Fibroblast of gingiva (primary cell): ENCODE measurements around the gene STX4.
A peak's percentile ranks its signal among the peaks of the same experiment; 100 is the strongest.

ENCODE experiments used
- DNase-seq: peaks from one replicate; pipeline ENCODE4 v3.0.0-alpha.2; 2011; ENCODE audit warnings: low read depth

The STX4 gene

DNA sequence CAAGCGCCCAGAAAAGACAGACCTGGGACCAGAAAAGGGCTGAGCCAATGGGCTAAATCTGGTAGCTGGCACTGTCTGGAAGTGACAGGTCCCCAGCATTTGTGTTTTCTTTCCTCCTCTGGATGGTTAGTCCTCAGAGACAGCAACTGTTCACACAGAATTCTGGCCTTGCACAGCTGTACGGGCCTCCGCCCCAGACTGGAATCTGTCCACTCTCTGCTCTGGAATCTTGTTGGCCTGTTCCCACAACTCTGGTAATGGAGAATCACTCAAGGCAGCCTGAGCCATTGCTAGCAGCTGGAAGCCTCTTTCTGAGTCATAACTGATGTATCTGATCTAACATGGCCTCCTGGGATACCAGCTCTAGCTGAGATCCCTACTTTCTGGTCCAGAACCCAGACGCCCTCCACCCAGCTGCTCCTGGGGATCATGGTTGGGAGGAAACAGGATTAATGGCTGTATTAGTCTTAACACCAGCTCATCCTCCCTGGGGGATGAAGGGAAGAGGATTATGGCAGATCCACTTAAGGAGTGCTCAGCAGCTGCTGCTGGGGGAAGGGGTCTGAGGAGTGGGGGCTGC, 31.6 kb downstream of the STX4 start:
- DNase-seq = peak; percentile 88

DNA sequence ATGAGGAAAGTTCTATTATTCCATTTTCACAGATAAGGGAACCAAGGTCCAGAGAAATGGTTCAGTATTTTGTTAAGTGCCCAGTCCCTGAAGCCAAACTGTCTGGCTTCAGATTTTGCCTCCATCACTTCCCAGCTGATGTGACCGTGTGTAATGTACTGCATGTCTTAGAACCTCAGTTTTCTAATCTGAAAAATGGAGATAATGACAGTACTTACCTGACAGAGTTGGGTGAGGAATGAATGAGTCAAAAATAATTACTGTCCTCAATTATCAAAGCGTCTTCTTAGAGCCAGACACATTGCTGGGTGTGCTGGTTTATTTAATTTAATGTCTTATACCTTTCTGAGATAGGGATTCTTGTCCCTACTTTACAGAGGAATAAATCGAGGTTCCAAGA, 34.0 kb downstream of the STX4 start:
- DNase-seq = no peak

DNA sequence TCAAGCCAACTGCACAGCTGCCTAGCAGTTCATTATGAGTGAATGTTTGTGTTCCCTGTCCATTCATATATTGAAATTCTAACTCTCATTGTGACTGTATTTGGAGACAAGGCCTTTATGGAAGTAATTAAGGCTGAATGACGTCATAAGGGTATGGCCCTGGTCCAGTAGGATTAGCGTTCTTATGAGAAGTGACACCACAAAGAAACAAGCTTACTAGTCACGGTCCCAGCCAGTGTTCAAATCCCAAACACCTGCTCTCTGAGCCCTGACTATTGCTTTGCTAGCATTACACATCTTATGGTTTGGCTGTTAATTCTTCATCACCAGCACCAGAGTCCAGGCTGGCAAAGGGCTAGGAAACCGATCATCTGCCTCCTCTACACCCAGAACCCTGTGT, 38.5 kb downstream of the STX4 start:
- DNase-seq = peak; percentile 94

DNA sequence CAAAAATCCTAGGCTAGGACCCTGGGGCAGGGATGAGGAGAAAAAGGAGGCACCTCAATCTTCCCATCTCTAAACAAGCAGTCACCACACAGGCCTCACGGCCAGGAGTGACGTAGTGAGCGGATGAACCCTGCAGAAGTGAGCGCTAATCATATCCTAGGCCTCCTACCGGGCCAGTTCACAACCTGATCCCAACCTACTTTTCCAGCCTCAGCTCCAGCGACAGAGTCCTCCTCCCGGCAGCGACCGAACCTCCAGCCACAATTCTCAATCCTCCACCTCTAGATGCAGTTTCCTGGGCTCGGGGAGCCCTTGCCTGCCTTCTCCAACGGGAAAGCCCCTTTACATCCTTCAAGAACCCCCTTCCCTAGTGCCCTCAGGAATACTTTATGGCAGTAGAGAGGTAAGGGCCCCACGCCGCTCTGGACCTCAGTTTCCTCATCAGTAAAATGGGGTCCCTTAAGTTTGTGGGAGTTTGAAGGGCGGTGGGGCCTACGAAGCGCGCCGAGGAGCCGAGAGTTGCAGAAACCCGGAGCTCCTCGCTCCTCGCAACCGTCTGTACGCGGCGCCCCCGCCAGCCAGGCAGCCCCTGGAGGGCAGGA, 39.3 kb downstream of the STX4 start:
- DNase-seq = peak; percentile 32

DNA sequence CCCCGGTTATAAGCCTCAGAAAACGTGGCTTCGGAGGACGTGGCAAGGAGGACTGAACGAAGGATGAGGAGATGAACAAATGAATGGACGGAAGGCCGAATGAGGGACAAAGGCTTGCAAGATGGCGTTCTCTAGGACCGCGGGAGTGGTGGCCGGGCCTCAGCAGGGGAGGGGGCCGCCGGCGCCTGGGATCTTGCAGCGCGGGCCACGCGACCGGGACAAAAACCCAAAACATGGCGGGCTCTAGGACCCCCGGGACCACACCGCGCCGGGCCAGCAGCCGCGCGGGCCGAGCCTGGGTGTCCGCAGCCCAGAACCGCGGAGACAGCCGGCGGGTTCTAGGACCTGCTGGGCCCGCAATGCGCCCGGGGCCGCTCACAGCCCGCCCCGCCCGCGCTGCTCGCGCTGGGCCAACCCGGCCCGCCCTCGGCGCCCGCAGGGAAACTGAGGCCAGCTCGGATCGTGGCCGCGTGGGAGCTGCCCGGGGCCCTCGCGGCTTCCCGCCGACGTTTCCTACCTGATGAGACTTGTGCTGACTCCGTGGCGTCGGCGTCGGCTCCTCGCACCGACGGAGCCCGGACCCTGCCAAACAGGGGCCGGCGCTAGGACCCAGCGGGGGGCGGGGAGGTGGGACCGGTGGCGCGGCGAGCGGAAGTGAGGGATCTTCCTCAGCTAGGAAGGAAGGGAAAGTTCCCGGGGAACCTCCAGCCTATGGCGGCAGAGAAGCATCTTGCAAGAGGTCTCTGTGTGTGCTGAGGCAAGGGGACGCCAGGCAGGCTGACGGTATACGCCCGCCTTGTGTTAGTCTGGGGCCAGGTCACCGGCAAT, 40.0 kb downstream of the STX4 start:
- DNase-seq = peak; percentile 90

DNA sequence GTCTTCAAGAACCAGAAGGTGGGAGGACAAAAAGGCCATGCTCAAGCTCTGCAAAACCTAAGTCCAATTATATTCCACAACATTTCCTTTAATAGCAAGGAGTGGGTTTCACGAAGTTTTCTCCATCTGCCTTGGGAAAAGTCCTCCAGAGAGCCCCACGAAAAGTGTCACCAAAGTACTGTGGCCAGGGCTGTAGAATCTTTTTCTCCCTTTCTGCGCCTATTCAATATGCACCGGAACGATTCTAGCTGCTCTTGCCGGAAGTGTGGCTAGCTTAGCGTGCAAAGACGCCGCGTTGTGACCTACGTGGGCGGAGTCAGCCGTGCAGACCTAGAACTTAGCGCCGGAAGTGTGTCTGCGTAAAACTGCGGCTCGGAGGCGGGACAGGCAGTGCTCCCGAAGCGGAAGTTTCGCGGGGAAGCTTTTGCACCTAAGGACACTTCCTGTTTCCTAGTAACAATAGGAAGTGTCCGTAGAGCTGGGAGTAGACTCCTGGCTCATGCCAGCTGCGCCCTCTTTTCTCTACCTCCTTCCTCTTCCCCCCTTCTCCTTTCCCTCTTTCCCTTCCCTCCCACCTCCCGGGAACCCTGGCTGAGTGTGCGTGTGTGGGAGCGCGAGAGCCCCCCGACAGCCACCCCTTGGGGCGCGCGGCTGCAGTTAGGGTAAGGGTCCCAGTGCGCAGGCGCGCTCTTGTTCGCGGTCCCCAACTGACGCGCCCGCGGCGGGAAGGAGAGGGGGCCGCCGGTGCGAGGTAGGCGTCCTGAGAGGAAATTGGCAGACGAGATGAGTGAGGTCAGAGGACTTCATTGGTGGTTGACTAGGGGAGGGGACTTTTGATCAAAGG, 40.8 kb downstream of the STX4 start, which contains the start of the genes ZNF646 and ZNF668:
ZNF646 (plus strand) TSS at position 453 of the 844 bp plus-strand sequence. CDS start 1,903 bp downstream, outside the sequence.
ZNF668 (minus strand) TSS at position 271 of the 844 bp plus-strand sequence. CDS start 9,781 bp downstream, outside the sequence.
- DNase-seq = peak; percentile 99

DNA sequence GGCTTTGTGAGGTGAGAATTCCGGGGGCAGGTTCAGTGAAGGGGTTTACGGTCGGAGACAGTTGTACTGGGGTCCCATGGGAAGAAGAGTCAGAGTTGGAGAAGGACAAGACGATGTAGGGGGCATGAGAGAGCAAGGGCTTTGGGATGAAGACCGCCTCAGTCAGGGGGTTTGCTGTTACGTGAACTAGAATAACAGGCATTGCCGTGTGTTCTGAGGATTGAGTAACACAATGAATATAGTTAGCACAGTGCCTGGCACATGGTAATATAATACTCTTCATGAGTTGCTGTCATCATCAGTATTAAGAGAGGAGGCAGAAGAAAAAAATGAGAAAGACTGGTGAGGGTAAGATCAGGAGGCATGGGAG, 41.4 kb downstream of the STX4 start:
- DNase-seq = no peak

DNA sequence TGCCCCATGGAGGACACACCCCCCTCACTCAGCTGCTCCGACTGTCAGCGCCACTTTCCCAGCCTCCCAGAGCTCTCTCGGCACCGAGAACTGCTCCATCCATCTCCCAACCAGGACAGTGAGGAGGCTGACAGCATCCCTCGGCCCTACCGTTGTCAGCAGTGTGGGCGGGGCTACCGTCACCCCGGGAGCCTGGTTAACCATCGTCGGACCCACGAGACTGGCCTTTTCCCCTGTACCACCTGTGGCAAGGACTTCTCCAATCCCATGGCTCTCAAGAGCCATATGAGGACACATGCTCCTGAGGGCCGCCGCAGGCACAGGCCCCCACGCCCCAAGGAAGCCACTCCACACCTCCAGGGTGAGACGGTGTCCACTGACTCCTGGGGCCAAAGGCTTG, 43.0 kb downstream of the STX4 start:
- no peak for DNase-seq

DNA sequence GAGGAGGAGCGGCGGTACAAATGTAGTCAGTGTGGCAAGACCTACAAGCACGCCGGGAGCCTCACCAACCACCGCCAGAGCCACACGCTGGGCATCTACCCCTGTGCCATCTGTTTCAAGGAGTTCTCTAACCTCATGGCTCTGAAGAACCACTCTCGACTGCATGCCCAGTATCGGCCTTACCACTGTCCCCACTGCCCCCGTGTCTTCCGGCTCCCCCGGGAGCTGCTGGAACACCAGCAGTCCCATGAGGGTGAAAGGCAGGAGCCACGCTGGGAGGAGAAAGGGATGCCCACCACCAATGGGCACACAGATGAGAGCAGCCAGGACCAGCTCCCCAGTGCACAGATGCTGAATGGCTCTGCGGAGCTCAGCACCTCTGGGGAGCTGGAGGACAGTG, 43.7 kb downstream of the STX4 start:
- DNase-seq = no peak

DNA sequence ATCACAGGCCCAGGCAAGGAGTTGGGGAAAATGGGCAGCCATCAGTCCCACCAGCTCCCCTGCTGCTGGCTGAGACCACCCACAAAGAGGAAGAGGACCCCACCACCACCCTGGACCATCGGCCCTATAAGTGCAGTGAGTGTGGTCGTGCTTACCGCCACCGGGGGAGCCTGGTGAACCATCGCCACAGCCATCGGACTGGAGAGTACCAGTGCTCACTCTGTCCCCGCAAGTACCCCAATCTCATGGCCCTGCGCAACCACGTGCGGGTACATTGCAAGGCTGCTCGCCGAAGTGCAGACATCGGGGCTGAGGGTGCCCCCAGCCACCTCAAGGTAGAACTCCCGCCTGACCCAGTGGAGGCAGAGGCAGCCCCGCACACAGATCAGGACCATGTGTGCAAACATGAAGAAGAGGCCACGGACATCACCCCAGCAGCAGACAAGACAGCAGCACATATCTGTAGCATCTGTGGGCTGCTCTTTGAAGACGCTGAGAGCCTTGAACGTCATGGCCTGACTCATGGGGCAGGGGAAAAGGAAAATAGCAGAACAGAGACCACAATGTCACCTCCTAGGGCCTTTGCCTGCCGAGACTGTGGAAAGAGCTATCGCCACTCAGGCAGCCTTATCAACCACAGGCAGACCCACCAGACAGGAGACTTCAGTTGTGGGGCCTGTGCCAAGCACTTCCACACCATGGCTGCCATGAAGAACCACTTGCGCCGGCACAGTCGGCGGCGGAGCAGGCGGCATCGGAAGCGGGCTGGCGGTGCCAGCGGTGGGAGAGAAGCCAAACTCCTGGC, 44.4 kb downstream of the STX4 start:
- no peak for DNase-seq

DNA sequence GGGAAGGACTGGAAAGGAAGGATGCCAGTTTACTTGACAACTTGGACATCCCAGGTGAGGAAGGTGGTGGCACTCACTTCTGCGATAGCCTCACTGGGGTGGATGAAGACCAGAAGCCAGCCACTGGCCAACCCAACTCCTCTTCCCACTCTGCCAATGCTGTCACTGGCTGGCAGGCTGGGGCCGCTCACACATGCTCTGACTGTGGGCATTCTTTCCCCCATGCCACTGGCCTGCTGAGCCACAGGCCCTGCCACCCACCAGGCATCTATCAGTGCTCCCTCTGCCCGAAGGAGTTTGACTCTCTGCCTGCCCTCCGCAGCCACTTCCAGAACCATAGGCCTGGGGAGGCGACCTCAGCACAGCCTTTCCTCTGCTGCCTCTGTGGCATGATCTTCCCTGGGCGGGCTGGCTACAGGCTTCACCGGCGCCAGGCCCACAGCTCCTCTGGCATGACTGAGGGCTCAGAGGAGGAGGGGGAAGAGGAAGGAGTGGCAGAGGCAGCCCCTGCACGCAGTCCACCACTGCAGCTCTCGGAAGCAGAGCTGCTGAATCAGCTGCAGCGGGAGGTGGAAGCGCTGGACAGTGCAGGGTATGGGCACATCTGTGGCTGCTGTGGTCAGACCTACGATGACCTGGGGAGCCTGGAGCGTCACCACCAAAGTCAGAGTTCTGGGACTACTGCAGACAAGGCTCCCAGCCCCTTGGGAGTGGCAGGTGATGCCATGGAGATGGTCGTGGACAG, 45.4 kb downstream of the STX4 start:
- no peak for DNase-seq

DNA sequence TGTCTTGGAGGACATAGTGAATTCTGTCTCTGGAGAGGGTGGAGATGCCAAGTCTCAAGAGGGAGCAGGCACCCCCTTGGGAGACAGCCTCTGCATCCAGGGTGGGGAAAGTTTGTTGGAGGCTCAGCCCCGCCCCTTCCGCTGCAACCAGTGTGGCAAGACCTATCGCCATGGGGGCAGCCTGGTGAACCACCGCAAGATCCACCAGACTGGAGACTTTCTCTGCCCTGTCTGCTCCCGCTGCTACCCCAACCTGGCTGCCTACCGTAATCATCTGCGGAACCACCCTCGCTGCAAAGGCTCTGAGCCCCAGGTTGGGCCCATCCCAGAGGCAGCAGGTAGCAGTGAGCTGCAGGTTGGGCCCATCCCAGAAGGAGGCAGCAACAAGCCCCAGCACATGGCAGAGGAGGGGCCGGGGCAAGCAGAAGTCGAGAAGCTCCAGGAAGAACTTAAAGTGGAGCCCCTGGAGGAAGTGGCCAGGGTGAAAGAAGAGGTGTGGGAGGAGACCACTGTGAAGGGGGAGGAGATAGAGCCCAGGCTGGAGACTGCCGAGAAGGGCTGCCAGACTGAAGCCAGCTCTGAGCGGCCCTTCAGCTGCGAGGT, 46.1 kb downstream of the STX4 start:
- no peak for DNase-seq

DNA sequence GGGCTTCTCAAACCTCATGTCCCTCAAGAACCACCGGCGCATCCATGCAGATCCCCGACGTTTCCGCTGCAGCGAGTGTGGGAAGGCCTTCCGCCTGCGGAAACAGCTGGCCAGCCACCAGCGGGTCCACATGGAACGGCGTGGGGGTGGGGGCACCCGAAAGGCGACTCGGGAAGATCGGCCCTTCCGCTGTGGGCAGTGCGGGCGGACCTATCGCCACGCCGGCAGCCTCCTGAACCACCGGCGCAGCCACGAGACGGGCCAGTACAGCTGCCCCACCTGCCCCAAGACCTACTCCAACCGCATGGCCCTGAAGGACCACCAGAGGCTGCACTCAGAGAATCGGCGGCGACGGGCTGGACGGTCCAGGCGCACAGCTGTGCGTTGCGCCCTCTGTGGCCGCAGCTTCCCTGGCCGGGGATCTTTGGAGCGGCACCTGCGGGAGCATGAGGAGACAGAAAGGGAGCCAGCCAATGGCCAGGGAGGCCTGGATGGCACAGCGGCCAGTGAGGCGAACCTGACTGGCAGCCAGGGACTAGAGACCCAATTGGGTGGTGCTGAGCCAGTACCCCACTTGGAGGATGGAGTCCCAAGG, 46.8 kb downstream of the STX4 start:
- DNase-seq = no peak

DNA sequence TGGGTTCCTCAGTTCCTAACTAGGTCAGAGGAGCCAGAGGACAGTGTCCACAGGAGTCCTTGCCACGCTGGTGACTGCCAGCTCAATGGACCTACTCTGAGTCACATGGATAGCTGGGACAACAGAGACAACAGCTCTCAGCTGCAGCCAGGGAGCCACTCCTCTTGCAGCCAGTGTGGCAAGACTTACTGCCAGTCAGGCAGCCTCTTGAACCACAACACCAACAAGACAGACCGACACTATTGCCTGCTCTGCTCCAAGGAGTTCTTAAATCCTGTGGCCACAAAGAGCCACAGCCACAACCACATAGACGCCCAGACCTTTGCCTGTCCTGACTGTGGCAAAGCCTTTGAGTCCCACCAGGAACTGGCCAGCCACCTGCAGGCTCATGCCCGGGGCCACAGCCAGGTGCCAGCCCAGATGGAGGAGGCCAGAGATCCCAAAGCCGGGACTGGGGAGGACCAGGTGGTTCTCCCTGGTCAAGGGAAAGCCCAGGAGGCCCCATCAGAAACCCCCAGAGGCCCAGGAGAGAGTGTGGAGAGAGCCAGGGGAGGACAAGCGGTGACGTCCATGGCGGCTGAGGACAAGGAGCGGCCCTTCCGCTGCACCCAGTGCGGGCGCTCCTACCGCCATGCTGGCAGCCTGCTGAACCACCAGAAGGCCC, 47.5 kb downstream of the STX4 start:
- DNase-seq = no peak

DNA sequence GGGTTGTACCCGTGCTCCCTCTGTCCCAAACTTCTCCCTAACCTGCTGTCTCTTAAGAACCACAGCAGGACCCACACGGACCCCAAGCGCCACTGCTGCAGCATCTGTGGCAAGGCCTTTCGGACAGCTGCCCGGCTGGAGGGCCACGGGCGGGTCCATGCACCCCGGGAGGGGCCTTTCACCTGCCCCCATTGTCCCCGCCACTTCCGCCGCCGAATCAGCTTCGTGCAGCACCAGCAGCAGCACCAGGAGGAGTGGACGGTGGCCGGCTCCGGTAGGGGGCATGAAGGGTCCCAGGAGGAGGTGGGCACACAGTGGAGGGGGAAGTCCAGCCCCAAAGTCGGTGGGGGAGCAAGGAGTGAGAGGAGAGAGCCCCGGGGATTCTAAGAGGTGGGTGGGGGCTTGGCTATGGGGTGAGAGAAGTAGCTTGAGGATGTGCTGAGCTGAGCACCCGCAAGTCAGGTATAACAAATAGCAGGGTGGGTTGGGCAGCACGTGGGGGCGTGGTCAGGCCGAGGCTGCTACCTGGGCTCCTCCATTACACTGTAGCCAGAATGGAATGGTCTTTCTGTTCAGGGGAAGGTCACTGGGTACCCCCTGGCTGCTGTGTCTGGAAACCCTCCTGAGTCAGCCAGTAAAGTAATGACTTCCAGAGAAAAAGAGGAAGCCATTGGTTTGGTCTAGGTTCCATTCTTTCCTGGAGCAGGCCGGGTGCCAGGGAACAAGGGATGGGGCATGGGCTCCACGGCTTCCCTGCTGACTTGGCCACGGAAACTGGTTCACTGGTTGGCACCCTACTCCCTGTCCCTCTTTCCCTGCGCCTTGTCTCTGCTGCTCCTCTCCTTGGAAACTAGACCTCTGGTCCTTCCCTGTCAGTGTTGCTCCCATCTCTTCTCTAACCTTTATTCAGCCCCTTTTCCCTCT, 48.3 kb downstream of the STX4 start:
- DNase-seq = no peak

DNA sequence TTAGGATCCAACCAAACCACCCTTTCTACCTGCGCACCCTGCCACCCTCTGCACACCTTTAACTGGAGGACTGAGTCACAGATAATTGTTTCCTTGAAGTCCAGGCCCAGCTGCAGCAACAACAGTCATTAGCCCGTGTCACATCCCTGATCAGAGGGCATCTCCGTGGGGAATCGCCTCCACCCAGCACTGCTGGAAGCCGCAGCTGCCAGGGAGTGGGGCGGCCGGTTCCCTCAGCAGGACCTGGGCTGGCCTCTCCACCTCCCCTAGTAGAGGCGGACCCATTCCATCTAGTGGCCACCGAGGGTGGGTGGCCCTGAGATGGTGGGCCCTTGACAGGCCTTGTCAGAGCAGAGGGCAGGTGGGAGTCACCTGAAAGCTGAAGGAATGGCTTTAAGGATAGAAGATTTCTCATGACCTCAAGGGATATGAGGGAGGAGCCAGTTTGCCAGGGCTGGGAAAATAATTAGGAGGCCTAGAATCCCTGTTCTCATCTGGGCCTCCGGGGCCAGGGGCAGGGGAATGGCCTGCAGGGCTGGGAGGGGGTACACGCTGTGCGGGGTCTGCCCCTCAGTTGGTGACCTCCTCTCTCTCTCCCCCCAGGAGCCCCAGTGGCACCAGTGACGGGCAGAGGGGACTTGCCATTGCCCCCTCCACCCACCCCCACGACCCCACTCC, 49.1 kb downstream of the STX4 start:
- DNase-seq = no peak

DNA sequence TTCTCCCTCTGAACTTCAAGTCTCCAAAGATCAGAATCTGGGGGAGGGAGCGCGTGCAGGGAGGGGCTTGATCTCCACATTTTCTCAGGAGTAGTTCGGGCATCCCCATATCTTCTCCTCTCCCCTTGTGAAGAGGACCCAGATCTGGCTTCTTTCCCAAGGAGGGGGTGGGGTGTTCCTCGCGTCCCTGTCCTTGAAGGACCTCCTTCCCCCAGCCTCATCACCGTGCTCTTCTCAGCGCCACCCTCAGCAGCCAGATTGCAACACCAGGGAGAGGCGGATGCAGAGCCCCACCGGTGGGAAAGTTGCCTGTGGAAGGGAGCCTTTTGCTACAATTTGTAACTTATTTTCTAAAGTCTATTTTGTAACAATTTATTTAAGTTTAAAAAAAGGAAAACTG, 49.7 kb downstream of the STX4 start:
- no peak for DNase-seq

DNA sequence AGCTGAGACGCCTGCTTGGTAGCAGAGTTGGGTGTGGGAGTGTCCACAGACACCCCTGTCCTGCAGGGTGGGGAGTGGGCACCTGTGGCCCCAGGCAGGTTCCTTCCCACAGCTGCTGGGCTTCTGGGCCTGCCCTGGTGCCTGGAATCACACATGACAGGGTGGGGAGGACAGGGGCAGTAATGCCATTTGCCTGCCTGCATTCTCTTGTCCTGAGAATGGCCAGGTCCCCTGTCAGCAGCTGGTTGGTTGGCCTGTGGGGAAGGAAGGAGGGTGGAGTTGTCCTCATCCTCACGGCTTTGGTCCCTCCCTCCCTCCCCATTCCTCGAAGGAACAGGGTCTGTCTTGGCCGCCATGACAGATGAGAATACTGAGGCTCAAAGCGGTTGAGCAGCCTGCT, 50.2 kb downstream of the STX4 start:
- no peak for DNase-seq
